Measurements from ENCODE around the gene PRUNE1. TPM values are rescaled to one million over a fixed set of nuclear protein-coding genes. Genes with fewer than 3 reads are reported as not detected.

The PRUNE1 gene
- total RNA-seq, 2 donors from 2014 or later = 20.4 to 21.5 TPM

GRCh38 chr1:150973836-150974579 is 34.2 kb upstream of the PRUNE1 start:
- intact Hi-C loops (cut with DNase I) = loop anchor here (10.0 kb wide), 1 partner anchor 49 kb away; the partner anchor contains the start of gene SETDB1
- H3K27me3 ChIP-seq = no peaks in the 10 kb centered on the region
- TF ChIP-seq, protein P1, sequence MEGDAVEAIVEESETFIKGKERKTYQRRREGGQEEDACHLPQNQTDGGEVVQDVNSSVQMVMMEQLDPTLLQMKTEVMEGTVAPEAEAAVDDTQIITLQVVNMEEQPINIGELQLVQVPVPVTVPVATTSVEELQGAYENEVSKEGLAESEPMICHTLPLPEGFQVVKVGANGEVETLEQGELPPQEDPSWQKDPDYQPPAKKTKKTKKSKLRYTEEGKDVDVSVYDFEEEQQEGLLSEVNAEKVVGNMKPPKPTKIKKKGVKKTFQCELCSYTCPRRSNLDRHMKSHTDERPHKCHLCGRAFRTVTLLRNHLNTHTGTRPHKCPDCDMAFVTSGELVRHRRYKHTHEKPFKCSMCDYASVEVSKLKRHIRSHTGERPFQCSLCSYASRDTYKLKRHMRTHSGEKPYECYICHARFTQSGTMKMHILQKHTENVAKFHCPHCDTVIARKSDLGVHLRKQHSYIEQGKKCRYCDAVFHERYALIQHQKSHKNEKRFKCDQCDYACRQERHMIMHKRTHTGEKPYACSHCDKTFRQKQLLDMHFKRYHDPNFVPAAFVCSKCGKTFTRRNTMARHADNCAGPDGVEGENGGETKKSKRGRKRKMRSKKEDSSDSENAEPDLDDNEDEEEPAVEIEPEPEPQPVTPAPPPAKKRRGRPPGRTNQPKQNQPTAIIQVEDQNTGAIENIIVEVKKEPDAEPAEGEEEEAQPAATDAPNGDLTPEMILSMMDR (IDR thresholded peaks at IDR 0.05) = no peak
- H3K4me1 ChIP-seq = peaks cover 30% of the 10 kb centered on the region
- no peaks in the 10 kb centered on the region for H3K36me3 ChIP-seq
- H3K9ac ChIP-seq (ENCODE audit: low read depth in 2 of 2, low read length in 2 of 2) = peak overlapping the region; percentile 84 to 95
- H3K9me3 ChIP-seq = no peaks in the 10 kb centered on the region
- peak overlapping the region; percentile 79 for H3K27ac ChIP-seq
- peak; percentile 55 for DNase-seq
- H3K4me3 ChIP-seq = peak overlapping the region; percentile 83

GRCh38 chr1:150974580-150975478 is 33.4 kb upstream of the PRUNE1 start, which contains the start of gene CERS2:
Gene CERS2, minus strand, starts transcription at chr1:150974835. Its CDS starts 5,745 bp downstream, at chr1:150969090.
- Histone ChIP-seq H3K9me3 (no peaks in the 10 kb centered on the region), H3K36me3 (no peaks in the 10 kb centered on the region), H3K4me1 (peaks cover 32% of the 10 kb centered on the region), H3K9ac (ENCODE audit: low read depth in 2 of 2, low read length in 2 of 2) (peak within 1 kb of the TSS; percentile 84 to 95), H3K4me3 (peak within 1 kb of the TSS; percentile 83), H3K27me3 (no peaks in the 10 kb centered on the region), H3K27ac (peak within 1 kb of the TSS; percentile 79)
- intact Hi-C loops (cut with DNase I) = loop anchor here (10.0 kb wide), 1 partner anchor 50 kb away; the partner anchor contains the start of gene SETDB1
- peak; percentile 79 for DNase-seq
- TF ChIP-seq, protein P1 (IDR thresholded peaks at IDR 0.05) = no peak

- H3K4me1 ChIP-seq = peaks cover 30% of the 10 kb centered on the region
- no peak overlapping the region for H3K4me3 ChIP-seq
- H3K27ac ChIP-seq = no peak overlapping the region
- no peaks in the 10 kb centered on the region for H3K36me3 ChIP-seq
- intact Hi-C loops (cut with DNase I) = loop anchor here (10.0 kb wide), 1 partner anchor 52 kb away; the partner anchor contains the start of gene SETDB1
- no peaks in the 10 kb centered on the region for H3K27me3 ChIP-seq
- H3K9ac ChIP-seq (ENCODE audit: low read depth in 2 of 2, low read length in 2 of 2) = no peak overlapping the region
- TF ChIP-seq, protein P1 (IDR thresholded peaks at IDR 0.05) = no peak
- H3K9me3 ChIP-seq = no peaks in the 10 kb centered on the region
- DNase-seq = no peak
Measured at GRCh38 chr1:150976401-150976821, 31.8 kb upstream of the PRUNE1 start.

DNA sequence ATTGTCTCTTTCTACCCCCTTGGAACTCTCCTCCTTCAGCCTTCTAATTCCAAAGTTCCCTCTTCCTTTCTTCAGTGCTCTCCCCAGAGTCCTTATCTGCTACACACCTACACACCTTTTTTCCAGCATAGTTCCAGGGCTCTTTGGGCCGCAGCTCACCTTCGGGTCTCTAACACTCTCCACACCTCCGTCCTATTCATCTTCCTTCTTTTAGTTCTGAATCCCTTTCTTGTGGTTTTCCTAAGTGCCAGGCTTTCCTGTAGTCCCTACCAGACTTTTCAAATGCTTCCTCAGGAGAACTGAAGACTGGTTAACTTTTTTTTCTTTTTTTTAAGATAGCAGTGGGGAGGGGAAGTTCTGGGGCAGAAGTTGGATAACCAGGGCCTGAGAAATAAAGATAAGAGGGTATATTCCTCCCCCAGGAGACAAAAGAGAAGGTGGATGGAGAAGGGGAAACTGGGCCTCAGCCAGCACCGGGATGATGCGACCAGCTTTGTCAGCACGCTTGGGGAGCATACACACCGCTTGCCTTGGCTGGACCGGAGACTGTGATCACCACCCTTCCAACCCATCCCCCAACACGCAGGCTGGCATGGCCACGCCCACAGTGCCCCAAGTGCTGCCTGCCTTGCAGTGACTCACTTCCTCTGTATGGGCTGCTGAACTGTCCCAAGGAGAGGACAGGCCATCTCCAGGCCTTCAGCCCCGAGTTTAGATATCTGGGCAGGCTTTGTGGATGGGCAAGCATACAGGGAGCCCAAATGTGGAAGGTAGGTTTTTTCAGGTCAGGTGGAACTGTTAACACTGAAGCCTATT is 31.2 kb upstream of the PRUNE1 start:
- Histone ChIP-seq H3K9me3 (no peaks in the 10 kb centered on the region), H3K27ac (peak overlapping the region; percentile 58), H3K4me1 (peaks cover 26% of the 10 kb centered on the region), H3K36me3 (no peaks in the 10 kb centered on the region), H3K9ac (ENCODE audit: low read depth in 2 of 2, low read length in 2 of 2) (peak overlapping the region in 1 of 2 donors; percentile 21), H3K27me3 (no peaks in the 10 kb centered on the region), H3K4me3 (no peak overlapping the region)
- TF ChIP-seq, protein P1 (IDR thresholded peaks at IDR 0.05) = no peak
- DNase-seq = peak; percentile 94
- intact Hi-C loops (cut with DNase I) = loop anchor here (10.0 kb wide), 1 partner anchor 52 kb away; the partner anchor contains the start of gene SETDB1

All from colonic mucosa (tissue), 4 donors.